Duodenal mucosa (tissue), 2 donors: ENCODE measurements around the gene EVL.

ENCODE experiments used
- H3K27ac ChIP-seq: one replicate; pipeline ENCODE4 v1.7.0; 2013; ENCODE audit warnings: low read depth, low read length
- H3K27me3 ChIP-seq, 2 donors: one replicate each; pipeline ENCODE4 v1.7.0; 2013; ENCODE audit warnings: low read length in 2 of 2, control low read depth in 1 of 2; ENCODE audit not compliant: insufficient read depth in 2 of 2, control insufficient read depth in 1 of 2
- H3K36me3 ChIP-seq, 2 donors: one replicate each; pipeline ENCODE4 v1.7.0; 2013; ENCODE audit warnings: low read length in 2 of 2, control low read depth in 1 of 2; ENCODE audit not compliant: insufficient read depth in 2 of 2, control insufficient read depth in 1 of 2
- H3K4me1 ChIP-seq, 2 donors: one replicate each; pipeline ENCODE4 v1.7.0; 2013; ENCODE audit warnings: low read length in 2 of 2, control low read depth in 1 of 2; ENCODE audit not compliant: insufficient read depth in 2 of 2, control insufficient read depth in 1 of 2
- H3K4me3 ChIP-seq, 2 donors: one replicate each; pipeline ENCODE4 v1.7.0; 2013; ENCODE audit warnings: low read length in 2 of 2, low read depth in 1 of 2
- H3K9ac ChIP-seq, 2 donors: one replicate each; pipeline ENCODE4 v1.7.0; 2013; ENCODE audit warnings: low read length in 2 of 2, low read depth in 1 of 2
- H3K9me3 ChIP-seq, 2 donors: one replicate each; pipeline ENCODE4 v1.7.0; 2013; ENCODE audit warnings: low read length in 2 of 2, control low read depth in 1 of 2; ENCODE audit not compliant: control insufficient read depth in 1 of 2

The EVL gene

GRCh38 chr14:100143523-100143922 is 78.3 kb downstream of the EVL start:
- H3K9ac ChIP-seq: no peak overlapping the region
- no peaks in the 10 kb centered on the region for H3K9me3 ChIP-seq
- H3K27ac ChIP-seq: no peak overlapping the region
- no peaks in the 10 kb centered on the region for H3K27me3 ChIP-seq
- peaks cover 78 to 84% of the 10 kb centered on the region in 2 donors for H3K4me1 ChIP-seq
- no peak overlapping the region for H3K4me3 ChIP-seq
- peaks cover 11 to 33% of the 10 kb centered on the region in 2 donors for H3K36me3 ChIP-seq

GRCh38 chr14:100143934-100144333 is 78.7 kb downstream of the EVL start:
- Histone ChIP-seq H3K9me3 (no peaks in the 10 kb centered on the region), H3K36me3 (peaks cover 11 to 34% of the 10 kb centered on the region in 2 donors), H3K4me1 (peaks cover 82 to 88% of the 10 kb centered on the region in 2 donors), H3K27me3 (no peaks in the 10 kb centered on the region), H3K27ac (no peak overlapping the region), H3K9ac (no peak overlapping the region), H3K4me3 (no peak overlapping the region)

GRCh38 chr14:100144645-100144995 is 79.4 kb downstream of the EVL start:
- H3K36me3 ChIP-seq: peaks cover 5 to 34% of the 10 kb centered on the region in 2 donors
- H3K27ac ChIP-seq: peak overlapping the region; percentile 77
- no peaks in the 10 kb centered on the region for H3K27me3 ChIP-seq
- peaks cover 89 to 95% of the 10 kb centered on the region in 2 donors for H3K4me1 ChIP-seq
- H3K9me3 ChIP-seq: no peaks in the 10 kb centered on the region
- H3K9ac ChIP-seq: peak overlapping the region; percentile 61
- H3K4me3 ChIP-seq: peak overlapping the region; percentile 33 to 45

GRCh38 chr14:100144996-100145646 is 79.9 kb downstream of the EVL start:
- Histone ChIP-seq H3K9me3 (no peaks in the 10 kb centered on the region), H3K36me3 (peaks cover 4 to 32% of the 10 kb centered on the region in 2 donors), H3K4me1 (peaks cover 90 to 96% of the 10 kb centered on the region in 2 donors), H3K27ac (peak overlapping the region; percentile 89), H3K27me3 (no peaks in the 10 kb centered on the region), H3K4me3 (peak overlapping the region; percentile 33 to 45), H3K9ac (peak overlapping the region; percentile 65 to 68)

- H3K9ac ChIP-seq: peak overlapping the region; percentile 65 to 68
- H3K4me3 ChIP-seq: peak overlapping the region; percentile 12 to 39
- no peaks in the 10 kb centered on the region for H3K27me3 ChIP-seq
- H3K9me3 ChIP-seq: no peaks in the 10 kb centered on the region
- H3K27ac ChIP-seq: peak overlapping the region; percentile 89
- peaks cover 90 to 94% of the 10 kb centered on the region in 2 donors for H3K4me1 ChIP-seq
- peaks cover 4 to 31% of the 10 kb centered on the region in 2 donors for H3K36me3 ChIP-seq
Measured at GRCh38 chr14:100145682-100146464, 80.7 kb downstream of the EVL start.

GRCh38 chr14:100146531-100147091 is 81.4 kb downstream of the EVL start:
- Histone ChIP-seq H3K27ac (peak overlapping the region; percentile 89), H3K9ac (peak overlapping the region; percentile 65 to 68), H3K4me1 (peaks cover 90 to 94% of the 10 kb centered on the region in 2 donors), H3K9me3 (no peaks in the 10 kb centered on the region), H3K27me3 (no peaks in the 10 kb centered on the region), H3K4me3 (peak overlapping the region in 1 of 2 donors; percentile 39), H3K36me3 (peaks cover 4 to 24% of the 10 kb centered on the region in 2 donors)

GRCh38 chr14:100147181-100147631 is 82.0 kb downstream of the EVL start:
- peak overlapping the region; percentile 89 for H3K27ac ChIP-seq

GRCh38 chr14:100147691-100148464 is 82.7 kb downstream of the EVL start:
- no peaks in the 10 kb centered on the region for H3K9me3 ChIP-seq
- H3K4me1 ChIP-seq: peaks cover 81 to 94% of the 10 kb centered on the region in 2 donors
- peaks cover 4 to 20% of the 10 kb centered on the region in 2 donors for H3K36me3 ChIP-seq
- H3K27me3 ChIP-seq: no peaks in the 10 kb centered on the region
- H3K9ac ChIP-seq: peak overlapping the region in 1 of 2 donors; percentile 60
- H3K27ac ChIP-seq: peak overlapping the region; percentile 15
- peak overlapping the region in 1 of 2 donors; percentile 19 for H3K4me3 ChIP-seq

More at GRCh38 chr14:100147181-100147631, 82.0 kb downstream of the EVL start:
- no peaks in the 10 kb centered on the region for H3K27me3 ChIP-seq
- H3K9me3 ChIP-seq: no peaks in the 10 kb centered on the region
- H3K9ac ChIP-seq: peak overlapping the region; percentile 44 to 68
- peaks cover 88 to 94% of the 10 kb centered on the region in 2 donors for H3K4me1 ChIP-seq
- H3K36me3 ChIP-seq: peaks cover 4 to 20% of the 10 kb centered on the region in 2 donors
- H3K4me3 ChIP-seq: peak overlapping the region in 1 of 2 donors; percentile 39

- Histone ChIP-seq H3K4me1 (peaks cover 79 to 91% of the 10 kb centered on the region in 2 donors), H3K9ac (no peak overlapping the region), H3K4me3 (peak overlapping the region in 1 of 2 donors; percentile 32), H3K36me3 (peaks cover 2 to 13% of the 10 kb centered on the region in 2 donors), H3K27me3 (no peaks in the 10 kb centered on the region), H3K27ac (no peak overlapping the region), H3K9me3 (no peaks in the 10 kb centered on the region)
Measured at GRCh38 chr14:100148837-100149731, 83.9 kb downstream of the EVL start.
